ENCODE results near the gene BCL2L2.

Gene BCL2L2

DNA sequence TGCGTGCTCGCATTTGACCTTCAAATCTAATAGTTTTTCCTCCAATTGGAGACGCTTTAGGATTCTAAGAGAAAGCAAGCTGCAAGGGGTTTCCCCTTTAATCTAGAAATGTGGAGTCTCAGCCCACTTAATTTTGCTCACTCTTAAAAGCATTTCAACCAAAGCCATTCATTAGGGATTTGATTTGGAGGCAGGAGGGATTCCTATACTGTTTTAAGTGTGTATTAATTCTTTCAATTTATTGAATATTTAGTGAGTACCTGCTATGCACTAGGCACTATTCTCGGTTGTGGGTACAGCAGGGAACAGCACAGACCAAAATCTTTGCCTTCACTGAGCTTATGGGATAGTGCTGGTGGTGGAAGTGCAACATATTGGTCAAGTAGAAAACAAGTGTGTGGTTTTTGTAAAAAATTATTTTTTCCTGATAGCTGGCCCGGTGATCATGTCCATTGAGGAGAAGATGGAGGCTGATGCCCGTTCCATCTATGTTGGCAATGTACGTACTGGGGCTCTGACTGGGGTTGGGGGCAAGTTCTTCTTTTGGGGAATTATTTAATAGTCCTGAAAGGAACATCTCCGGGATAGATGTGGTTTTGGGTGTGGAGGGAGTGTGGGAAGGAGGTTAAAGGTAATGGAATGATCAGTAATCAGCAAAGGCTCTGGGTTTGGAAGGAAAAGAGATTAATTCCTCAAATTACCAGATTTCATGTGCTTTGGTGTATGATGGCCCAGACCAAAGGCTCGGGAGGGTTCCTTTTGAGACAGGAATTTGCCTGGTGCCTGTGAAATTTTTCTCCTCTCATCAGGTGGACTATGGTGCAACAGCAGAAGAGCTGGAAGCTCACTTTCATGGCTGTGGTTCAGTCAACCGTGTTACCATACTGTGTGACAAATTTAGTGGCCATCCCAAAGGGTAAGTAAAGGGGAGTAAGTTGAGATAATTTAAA is 16.2 kb downstream of the BCL2L2 start:
- TF ChIP-seq ISL1 (CRISPR knock-in tag; IDR thresholded peaks at IDR 0.05) (no peak), ZFP3 (CRISPR knock-in tag; IDR thresholded peaks at IDR 0.05) (no peak), TOX (CRISPR knock-in tag; IDR thresholded peaks at IDR 0.05; ENCODE audit: borderline replicate concordance) (no peak), POU6F1 (CRISPR knock-in tag; IDR thresholded peaks at IDR 0.05; ENCODE audit: borderline replicate concordance, low read depth) (no peak), PPARA (CRISPR knock-in tag; IDR thresholded peaks at IDR 0.05; ENCODE audit: borderline replicate concordance) (no peak), TCF4 (CRISPR knock-in tag; IDR thresholded peaks at IDR 0.05; ENCODE audit: borderline replicate concordance) (no peak), CSDC2 (CRISPR knock-in tag; IDR thresholded peaks at IDR 0.05) (no peak), ZC3H10 (CRISPR knock-in tag; IDR thresholded peaks at IDR 0.05) (no peak), SNAI2 (CRISPR knock-in tag; IDR thresholded peaks at IDR 0.05) (no peak), ARNTL (CRISPR knock-in tag; IDR thresholded peaks at IDR 0.05; ENCODE audit: borderline replicate concordance, low read depth) (no peak), RARB (CRISPR knock-in tag; IDR thresholded peaks at IDR 0.05) (no peak), ESRRG (CRISPR knock-in tag; IDR thresholded peaks at IDR 0.05) (no peak)
- TF ChIP-seq, protein P1, sequence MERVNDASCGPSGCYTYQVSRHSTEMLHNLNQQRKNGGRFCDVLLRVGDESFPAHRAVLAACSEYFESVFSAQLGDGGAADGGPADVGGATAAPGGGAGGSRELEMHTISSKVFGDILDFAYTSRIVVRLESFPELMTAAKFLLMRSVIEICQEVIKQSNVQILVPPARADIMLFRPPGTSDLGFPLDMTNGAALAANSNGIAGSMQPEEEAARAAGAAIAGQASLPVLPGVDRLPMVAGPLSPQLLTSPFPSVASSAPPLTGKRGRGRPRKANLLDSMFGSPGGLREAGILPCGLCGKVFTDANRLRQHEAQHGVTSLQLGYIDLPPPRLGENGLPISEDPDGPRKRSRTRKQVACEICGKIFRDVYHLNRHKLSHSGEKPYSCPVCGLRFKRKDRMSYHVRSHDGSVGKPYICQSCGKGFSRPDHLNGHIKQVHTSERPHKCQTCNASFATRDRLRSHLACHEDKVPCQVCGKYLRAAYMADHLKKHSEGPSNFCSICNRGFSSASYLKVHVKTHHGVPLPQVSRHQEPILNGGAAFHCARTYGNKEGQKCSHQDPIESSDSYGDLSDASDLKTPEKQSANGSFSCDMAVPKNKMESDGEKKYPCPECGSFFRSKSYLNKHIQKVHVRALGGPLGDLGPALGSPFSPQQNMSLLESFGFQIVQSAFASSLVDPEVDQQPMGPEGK (CRISPR knock-in tag; IDR thresholded peaks at IDR 0.05; ENCODE audit: borderline replicate concordance) = no peak
- TF ChIP-seq, protein P2, sequence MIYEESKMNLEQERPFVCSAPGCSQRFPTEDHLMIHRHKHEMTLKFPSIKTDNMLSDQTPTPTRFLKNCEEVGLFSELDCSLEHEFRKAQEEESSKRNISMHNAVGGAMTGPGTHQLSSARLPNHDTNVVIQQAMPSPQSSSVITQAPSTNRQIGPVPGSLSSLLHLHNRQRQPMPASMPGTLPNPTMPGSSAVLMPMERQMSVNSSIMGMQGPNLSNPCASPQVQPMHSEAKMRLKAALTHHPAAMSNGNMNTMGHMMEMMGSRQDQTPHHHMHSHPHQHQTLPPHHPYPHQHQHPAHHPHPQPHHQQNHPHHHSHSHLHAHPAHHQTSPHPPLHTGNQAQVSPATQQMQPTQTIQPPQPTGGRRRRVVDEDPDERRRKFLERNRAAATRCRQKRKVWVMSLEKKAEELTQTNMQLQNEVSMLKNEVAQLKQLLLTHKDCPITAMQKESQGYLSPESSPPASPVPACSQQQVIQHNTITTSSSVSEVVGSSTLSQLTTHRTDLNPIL (CRISPR knock-in tag; IDR thresholded peaks at IDR 0.05; ENCODE audit: low read depth) = no peak
- TF ChIP-seq, protein P3, sequence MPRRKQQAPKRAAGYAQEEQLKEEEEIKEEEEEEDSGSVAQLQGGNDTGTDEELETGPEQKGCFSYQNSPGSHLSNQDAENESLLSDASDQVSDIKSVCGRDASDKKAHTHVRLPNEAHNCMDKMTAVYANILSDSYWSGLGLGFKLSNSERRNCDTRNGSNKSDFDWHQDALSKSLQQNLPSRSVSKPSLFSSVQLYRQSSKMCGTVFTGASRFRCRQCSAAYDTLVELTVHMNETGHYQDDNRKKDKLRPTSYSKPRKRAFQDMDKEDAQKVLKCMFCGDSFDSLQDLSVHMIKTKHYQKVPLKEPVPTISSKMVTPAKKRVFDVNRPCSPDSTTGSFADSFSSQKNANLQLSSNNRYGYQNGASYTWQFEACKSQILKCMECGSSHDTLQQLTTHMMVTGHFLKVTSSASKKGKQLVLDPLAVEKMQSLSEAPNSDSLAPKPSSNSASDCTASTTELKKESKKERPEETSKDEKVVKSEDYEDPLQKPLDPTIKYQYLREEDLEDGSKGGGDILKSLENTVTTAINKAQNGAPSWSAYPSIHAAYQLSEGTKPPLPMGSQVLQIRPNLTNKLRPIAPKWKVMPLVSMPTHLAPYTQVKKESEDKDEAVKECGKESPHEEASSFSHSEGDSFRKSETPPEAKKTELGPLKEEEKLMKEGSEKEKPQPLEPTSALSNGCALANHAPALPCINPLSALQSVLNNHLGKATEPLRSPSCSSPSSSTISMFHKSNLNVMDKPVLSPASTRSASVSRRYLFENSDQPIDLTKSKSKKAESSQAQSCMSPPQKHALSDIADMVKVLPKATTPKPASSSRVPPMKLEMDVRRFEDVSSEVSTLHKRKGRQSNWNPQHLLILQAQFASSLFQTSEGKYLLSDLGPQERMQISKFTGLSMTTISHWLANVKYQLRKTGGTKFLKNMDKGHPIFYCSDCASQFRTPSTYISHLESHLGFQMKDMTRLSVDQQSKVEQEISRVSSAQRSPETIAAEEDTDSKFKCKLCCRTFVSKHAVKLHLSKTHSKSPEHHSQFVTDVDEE (CRISPR knock-in tag; IDR thresholded peaks at IDR 0.05) = no peak
- no peak for ATAC-seq

DNA sequence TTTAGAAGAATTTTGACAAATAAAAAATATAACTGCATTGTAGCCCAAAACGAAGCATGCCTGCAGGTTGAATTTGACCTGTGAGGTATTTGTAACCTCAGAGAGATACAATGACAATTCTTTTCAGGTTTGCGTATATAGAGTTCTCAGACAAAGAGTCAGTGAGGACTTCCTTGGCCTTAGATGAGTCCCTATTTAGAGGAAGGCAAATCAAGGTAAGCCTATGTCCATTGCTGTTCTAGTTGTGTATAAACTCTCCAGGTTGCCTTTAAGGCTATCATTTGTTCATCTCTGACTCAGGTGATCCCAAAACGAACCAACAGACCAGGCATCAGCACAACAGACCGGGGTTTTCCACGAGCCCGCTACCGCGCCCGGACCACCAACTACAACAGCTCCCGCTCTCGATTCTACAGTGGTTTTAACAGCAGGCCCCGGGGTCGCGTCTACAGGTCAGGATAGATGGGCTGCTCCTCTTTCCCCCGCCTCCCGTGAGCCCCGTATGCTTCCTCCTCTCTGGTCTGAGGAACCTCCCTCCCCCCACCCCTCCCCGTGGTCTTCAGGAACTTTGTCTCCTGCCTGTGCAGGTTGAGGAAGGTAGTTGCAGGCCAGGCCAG is 17.3 kb downstream of the BCL2L2 start:
- no peak for ATAC-seq

DNA sequence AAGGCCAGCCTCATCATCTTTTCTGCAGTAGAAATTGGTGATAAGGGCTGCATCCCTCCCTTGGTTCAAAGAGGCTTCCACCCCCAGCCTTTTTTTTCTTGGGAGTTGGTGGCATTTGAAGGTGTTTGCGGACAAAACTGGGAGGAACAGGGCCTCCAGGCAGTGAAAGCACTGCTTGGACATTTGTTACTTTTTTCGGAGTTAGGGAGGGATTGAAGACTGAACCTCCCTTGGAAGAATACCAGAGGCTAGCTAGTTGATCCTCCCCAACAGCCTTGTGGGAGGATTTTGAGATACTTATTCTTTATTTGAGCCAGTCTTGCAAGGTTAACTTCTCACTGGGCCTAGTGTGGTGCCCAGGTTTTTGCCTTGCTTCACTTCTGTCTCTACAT is 17.8 kb downstream of the BCL2L2 start:
- no peak for TF ChIP-seq CSDC2 (CRISPR knock-in tag; IDR thresholded peaks at IDR 0.05)
- no peak for TF ChIP-seq ZFP30 (CRISPR knock-in tag; IDR thresholded peaks at IDR 0.05)
- TF ChIP-seq, protein P1 (CRISPR knock-in tag; IDR thresholded peaks at IDR 0.05; ENCODE audit: borderline replicate concordance) = no peak
- TF ChIP-seq RARB (CRISPR knock-in tag; IDR thresholded peaks at IDR 0.05) = no peak
- TF ChIP-seq, protein P3 (CRISPR knock-in tag; IDR thresholded peaks at IDR 0.05) = no peak
- no peak for ATAC-seq

More for the DNA sequence above, 17.3 kb downstream of the BCL2L2 start:
- TF ChIP-seq, protein P2 (CRISPR knock-in tag; IDR thresholded peaks at IDR 0.05; ENCODE audit: low read depth) = no peak
- TF ChIP-seq ZC3H10 (CRISPR knock-in tag; IDR thresholded peaks at IDR 0.05) = no peak
